HEK293T (cell line): Measurements from ENCODE around the gene ABLIM2.

Experiments
- CTCF ChIA-PET: fragments of 350-600 bp; formaldehyde crosslinking; extraction: SDS; loops from one replicate; lab custom pipeline; 2021; ENCODE audit warnings: antibody characterized with exemption, inconsistent platforms; lab: Yijun Ruan, JAX
- POLR2A ChIA-PET: fragments of 350-600 bp; formaldehyde crosslinking; extraction: SDS; loops from one replicate; lab custom pipeline; 2020; ENCODE audit warnings: antibody characterized with exemption, inconsistent platforms; lab: Yijun Ruan, JAX
- DNase-seq: peaks from one replicate; pipeline ENCODE4 v3.0.0; 2012; ENCODE audit warnings: mixed read lengths; ENCODE audit errors: extremely low spot score
- ARNT ChIP-seq: fragments of 450-650 bp; IDR thresholded peaks from 2 replicates; pipeline ENCODE4 v1.6.1; 2017; ENCODE audit warnings: mild to moderate bottlenecking
- BHLHE40 ChIP-seq: fragments of 450-650 bp; IDR thresholded peaks from 2 replicates; pipeline ENCODE4 v1.6.1; 2016; ENCODE audit warnings: mild to moderate bottlenecking, moderate library complexity, borderline replicate concordance
- CTBP1 ChIP-seq: fragments of 450-650 bp; IDR thresholded peaks from 2 replicates; pipeline ENCODE4 v1.6.1; 2016; ENCODE audit warnings: borderline replicate concordance
- ELF4 ChIP-seq: fragments of 450-650 bp; IDR thresholded peaks from 2 replicates; pipeline ENCODE4 v1.6.1; 2017; ENCODE audit warnings: antibody characterized with exemption
- FOXA1 ChIP-seq: fragments of 450-650 bp; IDR thresholded peaks from 2 replicates; pipeline ENCODE4 v1.6.1; 2016; ENCODE audit warnings: mild to moderate bottlenecking
- FOXK2 ChIP-seq: fragments of 450-650 bp; IDR thresholded peaks from 2 replicates; pipeline ENCODE4 v1.6.1; 2016; ENCODE audit warnings: mild to moderate bottlenecking
- FOXM1 ChIP-seq: fragments of 450-650 bp; IDR thresholded peaks from 2 replicates; pipeline ENCODE4 v1.6.1; 2017; ENCODE audit warnings: mild to moderate bottlenecking, borderline replicate concordance
- HDGF ChIP-seq: fragments of 450-650 bp; IDR thresholded peaks from 2 replicates; pipeline ENCODE4 v1.6.1; 2017; ENCODE audit warnings: antibody characterized with exemption, borderline replicate concordance
- L3MBTL2 ChIP-seq: fragments of 450-650 bp; conservative IDR thresholded peaks from 2 replicates; pipeline ENCODE4 v1.6.1; 2016; ENCODE audit warnings: mild to moderate bottlenecking
- LEF1 ChIP-seq: fragments of 450-650 bp; IDR thresholded peaks from 2 replicates; pipeline ENCODE4 v1.6.1; 2017; ENCODE audit warnings: mild to moderate bottlenecking, borderline replicate concordance
- NFRKB ChIP-seq: fragments of 450-650 bp; IDR thresholded peaks from 2 replicates; pipeline ENCODE4 v1.6.1; 2016; ENCODE audit warnings: mild to moderate bottlenecking, moderate library complexity
- PKNOX1 ChIP-seq: fragments of 450-650 bp; IDR thresholded peaks from 2 replicates; pipeline ENCODE4 v1.6.1; 2016
- SP1 ChIP-seq: fragments of 450-650 bp; IDR thresholded peaks from 2 replicates; pipeline ENCODE4 v1.6.1; 2017
- SUZ12 ChIP-seq: fragments of 450-650 bp; IDR thresholded peaks from 2 replicates; pipeline ENCODE4 v1.6.1; 2016; ENCODE audit warnings: mild to moderate bottlenecking
- TARDBP ChIP-seq: fragments of 450-650 bp; IDR thresholded peaks from 2 replicates; pipeline ENCODE4 v1.6.1; 2016
- ZNF384 ChIP-seq: fragments of 450-650 bp; IDR thresholded peaks from 2 replicates; pipeline ENCODE4 v1.6.1; 2016

The ABLIM2 gene

GRCh38 chr4:8085491-8086117 is 73.0 kb downstream of the ABLIM2 start:
- ChIA-PET CTCF (interaction anchor here (1.2 kb wide), 1 partner anchor 16 kb away, joined by 3 read pairs; no protein-coding TSS in a partner anchor), POLR2A (interaction anchor here (0.5 kb wide), 1 partner anchor 8 kb away, joined by 3 read pairs; no protein-coding TSS in a partner anchor)
- no peak for DNase-seq
- no peak for TF ChIP-seq SUZ12
- TF ChIP-seq BHLHE40: no peak
- no peak for TF ChIP-seq PKNOX1
- no peak for TF ChIP-seq SP1
- no peak for TF ChIP-seq TARDBP
- TF ChIP-seq ZNF384: no peak
- no peak for TF ChIP-seq FOXA1
- no peak for TF ChIP-seq ARNT
- no peak for TF ChIP-seq L3MBTL2
- no peak for TF ChIP-seq ELF4
- TF ChIP-seq FOXK2: no peak
- TF ChIP-seq LEF1: no peak
- no peak for TF ChIP-seq CTBP1
- TF ChIP-seq NFRKB: no peak
- no peak for TF ChIP-seq FOXM1
- TF ChIP-seq HDGF: no peak

- no peak for DNase-seq
- no peak for TF ChIP-seq SUZ12
- TF ChIP-seq ZNF384: no peak
- TF ChIP-seq FOXK2: no peak
- TF ChIP-seq ELF4: no peak
- no peak for TF ChIP-seq TARDBP
- no peak for TF ChIP-seq CTBP1
- no peak for TF ChIP-seq ARNT
- ChIA-PET POLR2A (no interaction called here), CTCF (no interaction called here)
Measured at GRCh38 chr4:8084712-8085490, 73.7 kb downstream of the ABLIM2 start.

- CTCF ChIA-PET: no interaction called here
- no peak for DNase-seq
Measured at GRCh38 chr4:8084031-8084660, 74.5 kb downstream of the ABLIM2 start.

GRCh38 chr4:8083086-8083825 is 75.4 kb downstream of the ABLIM2 start:
- no peak for DNase-seq
- POLR2A ChIA-PET: no interaction called here
- TF ChIP-seq ZNF384 (no peak), L3MBTL2 (no peak), CTBP1 (no peak), HDGF (no peak), SP1 (no peak), TARDBP (no peak), BHLHE40 (no peak), LEF1 (no peak), FOXA1 (no peak), PKNOX1 (no peak), SUZ12 (no peak), NFRKB (no peak)
- CTCF ChIA-PET: no interaction called here

More at GRCh38 chr4:8084031-8084660, 74.5 kb downstream of the ABLIM2 start:
- POLR2A ChIA-PET: no interaction called here
- TF ChIP-seq ELF4 (no peak), SUZ12 (no peak), CTBP1 (no peak), ARNT (no peak), PKNOX1 (no peak), TARDBP (no peak), ZNF384 (no peak), BHLHE40 (no peak), LEF1 (no peak), FOXK2 (no peak), FOXA1 (no peak), HDGF (no peak), NFRKB (no peak), FOXM1 (no peak), L3MBTL2 (no peak), SP1 (no peak)

- DNase-seq: no peak
- no peak for TF ChIP-seq BHLHE40
- TF ChIP-seq L3MBTL2: no peak
- TF ChIP-seq ARNT: no peak
- TF ChIP-seq CTBP1: no peak
- no peak for TF ChIP-seq ELF4
- no peak for TF ChIP-seq SP1
- no peak for TF ChIP-seq FOXK2
- no peak for TF ChIP-seq PKNOX1
- no peak for TF ChIP-seq LEF1
- TF ChIP-seq FOXM1: no peak
- TF ChIP-seq FOXA1: no peak
- TF ChIP-seq NFRKB: no peak
- no peak for TF ChIP-seq SUZ12
- no peak for TF ChIP-seq TARDBP
- TF ChIP-seq ZNF384: no peak
- TF ChIP-seq HDGF: no peak
- ChIA-PET CTCF (no interaction called here), POLR2A (no interaction called here)
Measured at GRCh38 chr4:8082517-8083055, 76.0 kb downstream of the ABLIM2 start.
